HUDEP-2 (cell line): Measurements from ENCODE around the gene PRDM1.

ENCODE experiments used
- DNase-seq, 76 experiments: peaks; one replicate each; lab custom pipeline; 2025; ENCODE audit not compliant: unreplicated experiment in 76 of 76; lab: John Stamatoyannopoulos, UW

Gene PRDM1

GRCh38 chr6:106113256-106113959 is 27.3 kb downstream of the PRDM1 start:
- no peak for DNase-seq

GRCh38 chr6:106114492-106114891 is 28.4 kb downstream of the PRDM1 start:
- no peak for DNase-seq

GRCh38 chr6:106115286-106115685 is 29.1 kb downstream of the PRDM1 start:
- DNase-seq: no peak

- DNase-seq: no peak
Observed at GRCh38 chr6:106116125-106116832, 30.1 kb downstream of the PRDM1 start.

GRCh38 chr6:106117579-106117978 is 31.4 kb downstream of the PRDM1 start:
- DNase-seq: no peak

- DNase-seq: no peak
Observed at GRCh38 chr6:106118835-106119431, 32.8 kb downstream of the PRDM1 start.

GRCh38 chr6:106119546-106119945 is 33.4 kb downstream of the PRDM1 start:
- DNase-seq: no peak

- no peak for DNase-seq
Observed at GRCh38 chr6:106120006-106120405, 33.9 kb downstream of the PRDM1 start.

- no peak for DNase-seq
Observed at GRCh38 chr6:106120406-106120805, 34.3 kb downstream of the PRDM1 start.

- no peak for DNase-seq
Observed at GRCh38 chr6:106122306-106122918, 36.3 kb downstream of the PRDM1 start.

- DNase-seq: no peak
Observed at GRCh38 chr6:106122938-106123656, 37.0 kb downstream of the PRDM1 start.

GRCh38 chr6:106124015-106124414 is 37.9 kb downstream of the PRDM1 start:
- no peak for DNase-seq

- no peak for DNase-seq
Observed at GRCh38 chr6:106124437-106125430, 38.6 kb downstream of the PRDM1 start.

GRCh38 chr6:106125925-106126435 is 39.8 kb downstream of the PRDM1 start:
- no peak for DNase-seq

GRCh38 chr6:106126482-106126881 is 40.3 kb downstream of the PRDM1 start:
- no peak for DNase-seq

- no peak for DNase-seq
Observed at GRCh38 chr6:106128981-106129781, 43.0 kb downstream of the PRDM1 start.

GRCh38 chr6:106132153-106132698 is 46.1 kb downstream of the PRDM1 start:
- DNase-seq: no peak

- no peak for DNase-seq
Observed at GRCh38 chr6:106133040-106133439, 46.9 kb downstream of the PRDM1 start.
